Right lobe of liver (tissue), 4 donors: ENCODE data around the gene RAI2.

Source experiments
- POLR2A ChIP-seq: fragments of 450-650 bp; IDR thresholded peaks from one replicate; pipeline ENCODE4 v1.6.1; 2017; ENCODE audit warnings: antibody characterized with exemption, mild to moderate bottlenecking
- TF ChIP-seq, protein P1 (sequence below), 4 donors: fragments of 200-600 bp in 3 of 4; fragments of 450-650 bp in 1 of 4; IDR thresholded peaks; one replicate each; pipeline versions ENCODE4 v1.5.1 to v1.8.0; 2016 to 2022; ENCODE audit warnings: antibody characterized with exemption in 4 of 4, mild to moderate bottlenecking in 2 of 4
- donor health status: DM: no; HTN: no; CAD: no.
- donor health status: DM: no; HTN: no; CAD: no.
- donor health status: DM: no; HTN: yes; CAD: no.

GRCh38 chrX:17767734-17768133, 93.4 kb downstream of the RAI2 start:
- TF ChIP-seq, protein P1, sequence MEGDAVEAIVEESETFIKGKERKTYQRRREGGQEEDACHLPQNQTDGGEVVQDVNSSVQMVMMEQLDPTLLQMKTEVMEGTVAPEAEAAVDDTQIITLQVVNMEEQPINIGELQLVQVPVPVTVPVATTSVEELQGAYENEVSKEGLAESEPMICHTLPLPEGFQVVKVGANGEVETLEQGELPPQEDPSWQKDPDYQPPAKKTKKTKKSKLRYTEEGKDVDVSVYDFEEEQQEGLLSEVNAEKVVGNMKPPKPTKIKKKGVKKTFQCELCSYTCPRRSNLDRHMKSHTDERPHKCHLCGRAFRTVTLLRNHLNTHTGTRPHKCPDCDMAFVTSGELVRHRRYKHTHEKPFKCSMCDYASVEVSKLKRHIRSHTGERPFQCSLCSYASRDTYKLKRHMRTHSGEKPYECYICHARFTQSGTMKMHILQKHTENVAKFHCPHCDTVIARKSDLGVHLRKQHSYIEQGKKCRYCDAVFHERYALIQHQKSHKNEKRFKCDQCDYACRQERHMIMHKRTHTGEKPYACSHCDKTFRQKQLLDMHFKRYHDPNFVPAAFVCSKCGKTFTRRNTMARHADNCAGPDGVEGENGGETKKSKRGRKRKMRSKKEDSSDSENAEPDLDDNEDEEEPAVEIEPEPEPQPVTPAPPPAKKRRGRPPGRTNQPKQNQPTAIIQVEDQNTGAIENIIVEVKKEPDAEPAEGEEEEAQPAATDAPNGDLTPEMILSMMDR (IDR thresholded peaks at IDR 0.05), result no peak
- no peak for TF ChIP-seq POLR2A
